Esophagus muscularis mucosa (tissue), 4 donors: ENCODE measurements around the gene GNG4. TPM values are rescaled to one million over a fixed set of nuclear protein-coding genes. Genes with fewer than 3 reads are reported as not detected.
A peak's percentile ranks its signal among the peaks of the same experiment; 100 is the strongest.
"Not testable (repeated sequence)": the region's sequence is repeated elsewhere in the genome, so short reads cannot be mapped to it uniquely, and the experiment has no call there.

ENCODE experiments used
- DNase-seq: peaks from one replicate; pipeline ENCODE4 v3.0.0-alpha.2; 2017; ENCODE audit errors: extremely low spot score
- H3K27ac ChIP-seq, 4 donors: fragments of 200-600 bp; sonication (generic); replicated peaks in 1 of 4; 1 replicate in 3 of 4; 2 replicates in 1 of 4; pipeline ENCODE4 v1.5.1; 2016 to 2019; ENCODE audit warnings: mild to moderate bottlenecking in 1 of 4
- H3K27me3 ChIP-seq, 4 donors: fragments of 200-600 bp; sonication (generic); one replicate each; pipeline versions ENCODE4 v1.5.1 to v1.6.0; 2016 to 2019
- H3K36me3 ChIP-seq, 4 donors: fragments of 200-600 bp; sonication (generic); one replicate each; pipeline ENCODE4 v1.5.1; 2016 to 2019
- H3K4me1 ChIP-seq, 4 donors: fragments of 200-600 bp; sonication (generic); one replicate each; pipeline ENCODE4 v1.5.1; 2016 to 2019
- H3K4me3 ChIP-seq, 4 donors: fragments of 200-600 bp; sonication (generic); 1 replicate in 2 of 4; 2 replicates in 2 of 4; pipeline ENCODE4 v1.5.1; 2016 to 2019; ENCODE audit warnings: mild to moderate bottlenecking in 4 of 4, moderate library complexity in 1 of 4
- H3K9me3 ChIP-seq, 4 donors: fragments of 200-600 bp; sonication (generic); 1 replicate in 3 of 4; 2 replicates in 1 of 4; pipeline ENCODE4 v1.5.1; 2016 to 2019
- CTCF ChIP-seq, 3 experiments: fragments of 200-600 bp in 2 of 3; fragments of 450-650 bp in 1 of 3; sonication (generic) in 2 of 3; IDR thresholded peaks; one replicate each; pipeline ENCODE4 v1.5.1; 2017 to 2019; ENCODE audit warnings: antibody characterized with exemption in 3 of 3, mild to moderate bottlenecking in 2 of 3, moderate library complexity in 1 of 3
- EP300 ChIP-seq: sonication (generic); formaldehyde crosslinking; IDR thresholded peaks from one replicate; pipeline ENCODE4 v1.6.1; 2017; ENCODE audit warnings: antibody characterized with exemption
- POLR2A ChIP-seq: fragments of 450-650 bp; IDR thresholded peaks from one replicate; pipeline ENCODE4 v1.6.1; 2017; ENCODE audit warnings: antibody characterized with exemption, moderate library complexity, mild to moderate bottlenecking, low read depth
- POLR2AphosphoS5 ChIP-seq, 2 donors: sonication (generic); formaldehyde crosslinking; IDR thresholded peaks; one replicate each; pipeline ENCODE4 v1.6.1; 2017; ENCODE audit warnings: antibody characterized with exemption in 2 of 2
- WGBS: methylation state at CpG from one replicate; pipeline ENCODE4 v1.1.5; 2018; 5-methylcytosine and 5-hydroxymethylcytosine counted together
- intact Hi-C: fragments of 100-400 bp; cut with DNase I; formaldehyde crosslinking; loops from one replicate; pipeline ENCODE4 v1.15.1; 2023
- total RNA-seq, 4 donors: library from RNA; depleted of rRNA; stranded (reverse); fragments of >200 nt; gene quantifications; one replicate each; pipeline versions ENCODE4 v1.1.0 to v1.2.1, GENCODE V29; 2016

Gene GNG4
- total RNA-seq, 4 donors from 2014 or later: 0.42 to 1.5 (median 0.76) TPM

DNA sequence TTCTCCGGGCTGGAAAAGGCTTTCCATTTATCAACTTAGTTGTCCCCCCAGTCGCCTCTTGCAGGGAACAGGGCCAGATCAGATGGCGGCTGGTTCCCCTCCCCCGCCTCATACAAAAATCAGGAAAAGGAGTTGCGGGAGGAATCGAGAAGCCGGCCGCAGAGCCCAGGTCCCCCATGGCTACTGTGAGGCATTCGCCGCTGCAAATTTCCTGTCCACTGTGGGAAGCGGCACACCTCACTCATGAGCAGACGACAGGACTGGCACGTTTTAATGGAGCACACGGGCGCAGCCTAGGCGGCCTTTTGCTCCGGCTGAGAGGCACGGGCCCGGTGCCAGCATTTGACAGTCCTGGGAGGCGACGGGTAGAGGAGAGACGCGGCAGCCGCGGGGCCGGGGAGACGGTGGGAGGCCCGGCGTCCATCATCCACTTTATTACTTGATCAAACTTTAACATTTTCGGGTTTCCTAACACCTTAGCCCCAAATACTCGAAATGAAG lies 1.1 kb downstream of the GNG4 start:
- TF ChIP-seq CTCF (IDR thresholded peaks at IDR 0.05) (no peak), EP300 (no peak), POLR2AphosphoS5 (IDR thresholded peaks at IDR 0.05) (no peak), POLR2A (no peak)
- peak; percentile 26 for DNase-seq
- Histone ChIP-seq H3K36me3 (no peaks in the 10 kb centered on the region), H3K9me3 (no peaks in the 10 kb centered on the region), H3K27ac (no peak overlapping the region), H3K4me3 (peak overlapping the region; percentile 56 to 68 (median 57)), H3K4me1 (peaks cover 23 to 33% (median 30%) of the 10 kb centered on the region in 4 donors), H3K27me3 (peaks cover 4 to 85% (median 34%) of the 10 kb centered on the region in 4 donors)
- intact Hi-C loops: no loop called here
- WGBS: 12% methylated on average over 30 of the region's 31 CpGs

DNA sequence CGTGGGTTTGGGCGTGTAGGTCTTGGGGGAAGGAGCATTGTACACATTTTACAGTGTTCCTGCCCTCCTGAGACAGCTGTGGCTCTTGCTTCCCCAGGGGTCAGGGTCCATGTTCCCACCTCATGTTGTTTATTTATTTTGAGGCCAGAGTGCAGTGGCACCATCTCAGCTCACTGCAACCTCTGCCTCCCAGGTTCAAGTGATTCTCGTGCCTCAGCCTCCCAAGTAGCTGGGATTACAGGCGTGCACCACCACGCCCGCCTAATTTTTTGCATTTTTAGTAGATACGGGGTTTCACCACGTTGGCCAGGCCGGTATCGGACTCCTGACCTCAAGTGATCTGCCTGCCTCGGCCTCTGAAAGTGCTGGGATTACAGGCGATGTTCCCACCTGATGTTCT lies 2.0 kb downstream of the GNG4 start:
- H3K27me3 ChIP-seq: peaks cover 4 to 83% (median 34%) of the 10 kb centered on the region in 4 donors
- WGBS: 93% methylated on average over 12 of the region's 12 CpGs
- intact Hi-C loops, H3K9me3 ChIP-seq, H3K4me3 ChIP-seq, H3K36me3 ChIP-seq, H3K27ac ChIP-seq: not testable (repeated sequence)
- H3K4me1 ChIP-seq: peaks cover 23 to 33% (median 30%) of the 10 kb centered on the region in 4 donors
- DNase-seq: peak; percentile 47

DNA sequence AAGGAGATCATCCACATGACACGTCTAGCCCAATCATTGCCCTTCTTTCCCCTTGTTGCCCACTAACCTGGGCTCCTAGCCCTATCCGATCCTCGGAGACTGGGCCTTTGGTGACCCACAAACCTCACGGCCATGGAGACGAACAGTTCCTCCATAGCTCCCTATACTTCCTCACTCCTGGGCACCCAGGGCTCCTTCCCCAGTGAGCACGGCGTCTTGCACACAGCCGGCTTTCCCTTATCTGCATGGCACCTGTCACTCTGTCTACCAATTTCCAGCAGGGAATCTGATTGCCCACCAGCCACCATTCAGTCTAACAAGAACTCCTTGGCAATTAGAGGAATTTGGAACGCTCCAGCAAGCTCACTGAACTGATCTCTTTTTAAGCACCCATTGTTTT lies 3.1 kb downstream of the GNG4 start:
- Histone ChIP-seq H3K36me3 (no peaks in the 10 kb centered on the region), H3K4me1 (peaks cover 23 to 33% (median 30%) of the 10 kb centered on the region in 4 donors), H3K4me3 (no peak overlapping the region), H3K27me3 (peaks cover 4 to 75% (median 27%) of the 10 kb centered on the region in 4 donors), H3K9me3 (no peaks in the 10 kb centered on the region), H3K27ac (no peak overlapping the region)
- TF ChIP-seq CTCF (IDR thresholded peaks at IDR 0.05) (no peak), POLR2A (no peak), POLR2AphosphoS5 (IDR thresholded peaks at IDR 0.05) (no peak), EP300 (no peak)
- no peak for DNase-seq
- intact Hi-C loops: no loop called here
- WGBS: 83% methylated on average over 9 of the region's 9 CpGs

GRCh38 chr1:235644693-235645305 lies 4.8 kb downstream of the GNG4 start:
- Histone ChIP-seq H3K27me3 (peaks cover 0 to 63% (median 13%) of the 10 kb centered on the region in 4 donors), H3K9me3 (no peaks in the 10 kb centered on the region), H3K4me3 (no peak overlapping the region), H3K36me3 (no peaks in the 10 kb centered on the region), H3K27ac (no peak overlapping the region), H3K4me1 (peaks cover 15 to 18% (median 17%) of the 10 kb centered on the region in 4 donors)
- intact Hi-C loops: no loop called here
- 89% methylated on average over 12 of the region's 13 CpGs for WGBS
- no peak for DNase-seq
- no peak for TF ChIP-seq POLR2AphosphoS5 (IDR thresholded peaks at IDR 0.05)
- TF ChIP-seq CTCF (IDR thresholded peaks at IDR 0.05): no peak
- no peak for TF ChIP-seq EP300
- no peak for TF ChIP-seq POLR2A

- peaks cover 0 to 55% (median 8%) of the 10 kb centered on the region in 4 donors for H3K27me3 ChIP-seq
- H3K9me3 ChIP-seq: no peaks in the 10 kb centered on the region
- peak; percentile 90 for DNase-seq
- peaks cover 9 to 10% (median 10%) of the 10 kb centered on the region in 4 donors for H3K4me1 ChIP-seq
- intact Hi-C loops: no loop called here
- H3K4me3 ChIP-seq: no peak overlapping the region
- H3K36me3 ChIP-seq: no peaks in the 10 kb centered on the region
- H3K27ac ChIP-seq: no peak overlapping the region
- no peak for TF ChIP-seq CTCF (IDR thresholded peaks at IDR 0.05)
- TF ChIP-seq EP300: no peak
- TF ChIP-seq POLR2AphosphoS5 (IDR thresholded peaks at IDR 0.05): no peak
- no peak for TF ChIP-seq POLR2A
- WGBS: 95% methylated on average over 23 of the region's 23 CpGs
These were observed 5.5 kb downstream of the GNG4 start for GRCh38 chr1:235643837-235644692.
